Smooth muscle cell (in vitro differentiated cells): ENCODE measurements around the gene PMF1. TPM values are rescaled to one million over a fixed set of nuclear protein-coding genes. Genes with fewer than 3 reads are reported as not detected.

Experiments
- DNase-seq: peaks from one replicate; lab custom pipeline; 2025; ENCODE audit not compliant: unreplicated experiment; lab: John Stamatoyannopoulos, UW
- H2AFZ ChIP-seq: fragments of 200-600 bp; sonication (generic); 2 replicates; pipeline ENCODE4 v1.6.0; 2016; ENCODE audit warnings: antibody characterized with exemption, low read depth, mild to moderate bottlenecking
- H3F3A ChIP-seq: fragments of 200-600 bp; sonication (generic); 2 replicates; pipeline ENCODE4 v1.6.0; 2017; ENCODE audit warnings: antibody characterized with exemption, low read depth
- H3K27ac ChIP-seq: fragments of 200-600 bp; sonication (generic); 2 replicates; pipeline ENCODE4 v1.5.1; 2016; ENCODE audit warnings: low read depth, mild to moderate bottlenecking
- H3K27me3 ChIP-seq: fragments of 200-600 bp; sonication (generic); 2 replicates; pipeline ENCODE4 v1.6.1; 2016; ENCODE audit warnings: low read depth, mild to moderate bottlenecking
- H3K36me3 ChIP-seq: fragments of 200-600 bp; sonication (generic); 2 replicates; pipeline ENCODE4 v1.5.1; 2016; ENCODE audit warnings: low read depth
- H3K4me1 ChIP-seq: fragments of 200-600 bp; sonication (generic); 2 replicates; pipeline ENCODE4 v1.5.1; 2016; ENCODE audit warnings: low read depth
- H3K4me2 ChIP-seq: fragments of 200-600 bp; sonication (generic); 2 replicates; pipeline ENCODE4 v1.6.0; 2016; ENCODE audit warnings: mild to moderate bottlenecking
- H3K4me3 ChIP-seq: fragments of 200-600 bp; sonication (generic); 2 replicates; pipeline ENCODE4 v1.5.1; 2016; ENCODE audit warnings: mild to moderate bottlenecking
- H3K79me2 ChIP-seq: fragments of 200-600 bp; sonication (generic); 2 replicates; pipeline ENCODE4 v1.6.0; 2016; ENCODE audit warnings: low read depth, mild to moderate bottlenecking
- H3K9ac ChIP-seq: fragments of 200-600 bp; sonication (generic); 2 replicates; pipeline ENCODE4 v1.6.0; 2016; ENCODE audit warnings: low read depth
- H3K9me3 ChIP-seq: fragments of 200-600 bp; sonication (generic); replicated peaks from 2 replicates; pipeline ENCODE4 v1.5.1; 2016; ENCODE audit warnings: low read depth
- H4K20me1 ChIP-seq: fragments of 200-600 bp; sonication (generic); 2 replicates; pipeline ENCODE4 v1.6.0; 2016; ENCODE audit warnings: low read depth
- WGBS: methylation state at CpG from one replicate; pipeline ENCODE4 v1.1.7; 2016; ENCODE audit warnings: low lambda C conversion rate; 5-methylcytosine and 5-hydroxymethylcytosine counted together
- polyA plus RNA-seq: library from polyadenylated mRNA; unstranded; fragments of >200 nt; fragmentation: Nextera tagmentation; extraction: Ambion mirVana; gene quantifications from 2 replicates; pipeline ENCODE4 v1.2.1, GENCODE V29; 2016
- total RNA-seq: library from RNA; depleted of rRNA; stranded (reverse); fragments of >200 nt; gene quantifications from 2 replicates; pipeline ENCODE4 v1.2.3, GENCODE V29; 2014
- TF ChIP-seq, protein P1 (sequence below): fragments of 200-600 bp; sonication (generic); IDR thresholded peaks from 2 replicates; pipeline ENCODE4 v1.5.1; 2017; ENCODE audit warnings: borderline replicate concordance, mild to moderate bottlenecking, antibody characterized with exemption; ENCODE audit not compliant: insufficient read depth, poor library complexity, severe bottlenecking

PMF1 gene
- total and polyA plus RNA-seq, 2 experiments from 2014 or later: 59.2 to 82.5 TPM

DNA sequence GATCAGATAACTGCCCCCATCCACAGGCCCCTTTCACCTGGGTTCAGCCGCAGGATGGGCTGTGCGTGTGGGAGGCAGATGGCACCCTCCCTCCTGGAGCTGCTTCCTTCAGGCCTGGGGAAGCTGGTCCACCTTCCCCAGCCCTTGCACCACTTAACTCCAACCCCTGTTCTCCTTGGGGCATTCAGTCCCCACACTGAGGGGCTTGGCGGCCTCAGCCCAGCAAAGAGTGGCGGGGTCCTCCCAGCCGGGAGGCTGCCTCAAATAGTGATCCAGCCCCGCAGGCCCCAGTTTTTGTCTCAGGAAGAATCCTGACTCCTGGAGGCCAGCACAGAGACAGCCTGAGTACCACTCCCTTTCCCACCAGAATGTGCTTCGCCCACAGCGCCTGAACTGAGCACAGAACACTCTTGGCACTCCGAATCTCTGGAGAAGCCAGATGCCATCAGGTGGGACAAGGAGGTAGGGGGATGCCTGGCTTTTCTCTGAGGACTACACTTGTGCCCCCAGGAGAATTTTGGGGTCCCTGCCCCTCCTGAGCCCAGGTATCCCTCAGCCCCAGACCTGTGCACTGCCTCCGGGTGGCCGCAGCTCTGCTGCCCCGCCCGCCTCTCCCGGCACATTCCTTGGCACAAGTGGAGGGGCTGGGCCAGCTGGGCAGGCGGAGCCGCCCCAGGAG lies 34.1 kb downstream of the PMF1 start:
- TF ChIP-seq, protein P1, sequence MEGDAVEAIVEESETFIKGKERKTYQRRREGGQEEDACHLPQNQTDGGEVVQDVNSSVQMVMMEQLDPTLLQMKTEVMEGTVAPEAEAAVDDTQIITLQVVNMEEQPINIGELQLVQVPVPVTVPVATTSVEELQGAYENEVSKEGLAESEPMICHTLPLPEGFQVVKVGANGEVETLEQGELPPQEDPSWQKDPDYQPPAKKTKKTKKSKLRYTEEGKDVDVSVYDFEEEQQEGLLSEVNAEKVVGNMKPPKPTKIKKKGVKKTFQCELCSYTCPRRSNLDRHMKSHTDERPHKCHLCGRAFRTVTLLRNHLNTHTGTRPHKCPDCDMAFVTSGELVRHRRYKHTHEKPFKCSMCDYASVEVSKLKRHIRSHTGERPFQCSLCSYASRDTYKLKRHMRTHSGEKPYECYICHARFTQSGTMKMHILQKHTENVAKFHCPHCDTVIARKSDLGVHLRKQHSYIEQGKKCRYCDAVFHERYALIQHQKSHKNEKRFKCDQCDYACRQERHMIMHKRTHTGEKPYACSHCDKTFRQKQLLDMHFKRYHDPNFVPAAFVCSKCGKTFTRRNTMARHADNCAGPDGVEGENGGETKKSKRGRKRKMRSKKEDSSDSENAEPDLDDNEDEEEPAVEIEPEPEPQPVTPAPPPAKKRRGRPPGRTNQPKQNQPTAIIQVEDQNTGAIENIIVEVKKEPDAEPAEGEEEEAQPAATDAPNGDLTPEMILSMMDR: no peak
- H4K20me1 ChIP-seq: no peaks in the 10 kb centered on the region
- H3K9ac ChIP-seq: no peak overlapping the region
- no peaks in the 10 kb centered on the region for H3F3A ChIP-seq
- no peaks in the 10 kb centered on the region for H3K27me3 ChIP-seq
- no peaks in the 10 kb centered on the region for H3K79me2 ChIP-seq
- 88% methylated on average over 16 of the region's 16 CpGs for WGBS
- no peak overlapping the region for H3K4me2 ChIP-seq
- no peak for DNase-seq
- H3K4me3 ChIP-seq: no peak overlapping the region
- no peaks in the 10 kb centered on the region for H3K4me1 ChIP-seq
- no peak overlapping the region for H2AFZ ChIP-seq
- H3K36me3 ChIP-seq: no peaks in the 10 kb centered on the region
- no peak overlapping the region for H3K27ac ChIP-seq
- H3K9me3 ChIP-seq: no peaks in the 10 kb centered on the region

GRCh38 chr1:156247460-156248322 lies 34.9 kb downstream of the PMF1 start, which contains the start of gene PAQR6:
TSS of gene PAQR6 (minus strand) at chr1:156248056. CDS start at chr1:156246731, 1,325 bp downstream.
- H3K4me2 ChIP-seq: no peak within 1 kb of the TSS
- no peak for DNase-seq

DNA sequence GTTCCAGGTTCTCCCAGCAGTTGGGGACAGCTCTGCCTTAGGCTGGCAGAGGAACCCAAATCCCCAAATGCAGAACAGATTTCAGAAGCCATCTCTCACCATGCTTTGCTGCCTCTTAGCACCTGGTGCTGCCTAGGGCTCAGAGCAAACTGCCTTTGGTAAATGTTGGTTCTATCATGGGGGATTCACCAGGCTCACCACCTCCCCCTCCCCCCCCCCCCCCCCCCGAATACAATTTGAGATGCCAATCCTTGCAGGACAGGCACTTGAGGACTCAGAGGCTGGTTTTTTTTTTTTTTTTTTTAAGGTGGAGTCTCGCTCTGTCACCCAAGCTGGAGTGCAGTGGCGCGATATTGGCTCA lies 35.5 kb downstream of the PMF1 start:
- no peak overlapping the region for H2AFZ ChIP-seq
- DNase-seq: no peak
- no peaks in the 10 kb centered on the region for H3K79me2 ChIP-seq
- no peaks in the 10 kb centered on the region for H3F3A ChIP-seq
- no peak overlapping the region for H3K9ac ChIP-seq
- TF ChIP-seq, protein P1: no peak
- no peak overlapping the region for H3K27ac ChIP-seq
- no peak overlapping the region for H3K4me3 ChIP-seq
- WGBS: 72% methylated on average over 3 of the region's 4 CpGs
- H4K20me1 ChIP-seq: no peaks in the 10 kb centered on the region
- no peaks in the 10 kb centered on the region for H3K4me1 ChIP-seq
- no peak overlapping the region for H3K4me2 ChIP-seq
- no peaks in the 10 kb centered on the region for H3K27me3 ChIP-seq
- no peaks in the 10 kb centered on the region for H3K9me3 ChIP-seq
- H3K36me3 ChIP-seq: no peaks in the 10 kb centered on the region

More at GRCh38 chr1:156247460-156248322, 34.9 kb downstream of the PMF1 start, which contains the start of gene PAQR6:
- H3K36me3 ChIP-seq: no peaks in the 10 kb centered on the region
- no peaks in the 10 kb centered on the region for H4K20me1 ChIP-seq
- no peak within 1 kb of the TSS for H3K27ac ChIP-seq
- H3K4me3 ChIP-seq: no peak within 1 kb of the TSS
- no peaks in the 10 kb centered on the region for H3K27me3 ChIP-seq
- H3K4me1 ChIP-seq: no peaks in the 10 kb centered on the region
- H3K79me2 ChIP-seq: no peaks in the 10 kb centered on the region
- H3K9ac ChIP-seq: no peak within 1 kb of the TSS
- H2AFZ ChIP-seq: no peak within 1 kb of the TSS
- TF ChIP-seq, protein P1: no peak
- H3K9me3 ChIP-seq: no peaks in the 10 kb centered on the region
- no peaks in the 10 kb centered on the region for H3F3A ChIP-seq
- 89% methylated on average over 16 of the region's 16 CpGs for WGBS
